ENCODE measurements around the gene C10orf105. TPM values are rescaled to one million over a fixed set of nuclear protein-coding genes. Genes with fewer than 3 reads are reported as not detected.

Gene C10orf105
- total RNA-seq, 1 donor from 2014 or later = not detected

DNA sequence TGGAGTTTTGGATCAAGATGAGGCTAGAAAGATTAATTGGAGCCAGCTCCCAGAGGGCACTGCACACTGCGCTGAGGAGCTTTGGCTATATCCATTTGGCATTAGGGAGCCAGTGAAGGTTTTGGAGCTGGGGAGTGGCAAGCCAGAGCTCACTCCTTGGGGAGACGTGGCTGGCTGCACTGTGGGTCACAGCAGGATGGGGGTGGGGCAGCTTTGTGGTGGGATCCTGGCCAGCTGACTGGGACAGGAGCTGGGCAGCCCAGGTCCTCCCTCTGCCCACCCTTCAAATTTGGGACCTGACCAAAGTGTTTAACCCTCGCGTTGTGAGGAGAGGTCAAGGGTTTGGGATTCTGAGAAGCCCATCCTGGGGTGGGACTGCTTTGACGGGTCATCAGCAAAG, 5.0 kb downstream of the C10orf105 start:
- peaks cover 12% of the 10 kb centered on the region for H3K4me1 Mint-ChIP-seq (ENCODE audit: low read depth, unreplicated experiment)
- H3K9me3 Mint-ChIP-seq (ENCODE audit: unreplicated experiment) = no peaks in the 10 kb centered on the region
- H3K4me3 Mint-ChIP-seq (ENCODE audit: unreplicated experiment) = no peak overlapping the region
- no peak for TF ChIP-seq CTCF (IDR thresholded peaks at IDR 0.05; ENCODE audit: partially characterized antibody, unreplicated experiment)
- H3K27me3 Mint-ChIP-seq (ENCODE audit: unreplicated experiment) = peaks cover 3% of the 10 kb centered on the region
- no peaks in the 10 kb centered on the region for H3K36me3 Mint-ChIP-seq (ENCODE audit: unreplicated experiment)
- no peak for DNase-seq
- H3K27ac Mint-ChIP-seq (ENCODE audit: unreplicated experiment) = no peak overlapping the region

DNA sequence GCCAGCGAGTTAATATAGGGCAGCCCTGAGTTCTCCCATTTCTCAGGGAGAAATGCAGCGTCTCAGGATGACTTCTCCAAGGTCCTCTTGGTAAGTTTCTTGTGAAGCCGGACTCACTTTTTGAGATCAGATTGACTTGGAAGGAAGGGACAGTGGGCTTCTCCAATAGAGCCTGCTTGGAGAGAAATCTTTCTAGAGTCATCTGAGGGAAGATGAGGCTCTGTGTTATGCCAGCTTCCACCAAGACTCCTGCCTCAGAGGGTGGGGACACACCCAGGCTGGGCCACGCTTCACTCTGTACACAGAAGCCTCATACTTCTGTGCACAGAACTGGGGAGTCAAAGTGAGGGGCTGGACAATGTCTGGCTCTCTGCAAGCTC, 5.6 kb downstream of the C10orf105 start:
- H3K27me3 Mint-ChIP-seq (ENCODE audit: unreplicated experiment) = peaks cover 3% of the 10 kb centered on the region
- H3K4me3 Mint-ChIP-seq (ENCODE audit: unreplicated experiment) = no peak overlapping the region
- H3K27ac Mint-ChIP-seq (ENCODE audit: unreplicated experiment) = no peak overlapping the region
- H3K4me1 Mint-ChIP-seq (ENCODE audit: low read depth, unreplicated experiment) = peaks cover 12% of the 10 kb centered on the region
- no peaks in the 10 kb centered on the region for H3K9me3 Mint-ChIP-seq (ENCODE audit: unreplicated experiment)
- no peak for TF ChIP-seq CTCF (IDR thresholded peaks at IDR 0.05; ENCODE audit: partially characterized antibody, unreplicated experiment)
- no peak for DNase-seq
- H3K36me3 Mint-ChIP-seq (ENCODE audit: unreplicated experiment) = no peaks in the 10 kb centered on the region

- H3K9me3 Mint-ChIP-seq (ENCODE audit: unreplicated experiment) = no peaks in the 10 kb centered on the region
- TF ChIP-seq CTCF (IDR thresholded peaks at IDR 0.05; ENCODE audit: partially characterized antibody, unreplicated experiment) = no peak
- peaks cover 12% of the 10 kb centered on the region for H3K4me1 Mint-ChIP-seq (ENCODE audit: low read depth, unreplicated experiment)
- H3K4me3 Mint-ChIP-seq (ENCODE audit: unreplicated experiment) = no peak overlapping the region
- peaks cover 3% of the 10 kb centered on the region for H3K27me3 Mint-ChIP-seq (ENCODE audit: unreplicated experiment)
- H3K36me3 Mint-ChIP-seq (ENCODE audit: unreplicated experiment) = no peaks in the 10 kb centered on the region
- no peak for DNase-seq
- H3K27ac Mint-ChIP-seq (ENCODE audit: unreplicated experiment) = peak overlapping the region; percentile 55
Measured at GRCh38 chr10:71713135-71714030, 6.2 kb downstream of the C10orf105 start.

GRCh38 chr10:71712572-71713134, 6.9 kb downstream of the C10orf105 start:
- H3K9me3 Mint-ChIP-seq (ENCODE audit: unreplicated experiment) = no peaks in the 10 kb centered on the region
- H3K36me3 Mint-ChIP-seq (ENCODE audit: unreplicated experiment) = no peaks in the 10 kb centered on the region
- no peak for TF ChIP-seq CTCF (IDR thresholded peaks at IDR 0.05; ENCODE audit: partially characterized antibody, unreplicated experiment)
- peaks cover 6% of the 10 kb centered on the region for H3K27me3 Mint-ChIP-seq (ENCODE audit: unreplicated experiment)
- H3K27ac Mint-ChIP-seq (ENCODE audit: unreplicated experiment) = no peak overlapping the region
- DNase-seq = no peak
- peaks cover 11% of the 10 kb centered on the region for H3K4me1 Mint-ChIP-seq (ENCODE audit: low read depth, unreplicated experiment)
- no peak overlapping the region for H3K4me3 Mint-ChIP-seq (ENCODE audit: unreplicated experiment)

GRCh38 chr10:71712170-71712569, 7.4 kb downstream of the C10orf105 start:
- Mint-ChIP-seq H3K4me1 (ENCODE audit: low read depth, unreplicated experiment) (peaks cover 6% of the 10 kb centered on the region), H3K27ac (ENCODE audit: unreplicated experiment) (peak overlapping the region; percentile 52), H3K4me3 (ENCODE audit: unreplicated experiment) (no peak overlapping the region), H3K36me3 (ENCODE audit: unreplicated experiment) (no peaks in the 10 kb centered on the region), H3K27me3 (ENCODE audit: unreplicated experiment) (peaks cover 10% of the 10 kb centered on the region), H3K9me3 (ENCODE audit: unreplicated experiment) (no peaks in the 10 kb centered on the region)
- TF ChIP-seq CTCF (IDR thresholded peaks at IDR 0.05; ENCODE audit: partially characterized antibody, unreplicated experiment) = no peak
- DNase-seq = no peak
